GM18861 (cell line): ENCODE measurements around the gene DENND5B.
A peak's percentile ranks its signal among the peaks of the same experiment; 100 is the strongest.
"Not testable (repeated sequence)": the region's sequence is repeated elsewhere in the genome, so short reads cannot be mapped to it uniquely, and the experiment has no call there.

Experiments
- ATAC-seq: cut with Tn5 transposase; IDR thresholded peaks from one replicate; pipeline ENCODE4 v1.9.1; 2021; ENCODE audit not compliant: unreplicated experiment

Gene DENND5B

DNA sequence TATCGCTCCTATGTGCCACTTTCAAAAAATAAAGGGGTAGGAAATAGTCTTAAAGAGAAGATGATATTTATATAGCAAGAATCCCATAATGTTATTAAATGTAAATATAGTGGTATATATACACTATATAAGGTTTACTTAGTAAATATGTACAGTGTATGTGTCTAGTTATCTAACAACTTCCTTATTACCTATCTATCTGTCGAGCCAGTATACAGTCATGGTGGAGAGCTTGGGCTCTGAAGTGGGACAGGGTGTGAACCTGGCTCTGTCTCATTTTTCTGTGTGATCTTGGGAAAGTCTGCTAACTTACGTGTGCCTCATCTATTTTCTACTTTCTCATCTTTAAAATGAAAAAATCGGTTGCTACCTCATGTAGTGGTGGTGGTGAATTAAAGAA, 202.2 kb downstream of the DENND5B start:
- ATAC-seq = no peak

- ATAC-seq = no peak
Measured at GRCh38 chr12:31387466-31387865, 203.5 kb downstream of the DENND5B start.

GRCh38 chr12:31387011-31387410, 203.9 kb downstream of the DENND5B start:
- no peak for ATAC-seq

- no peak for ATAC-seq
Measured at GRCh38 chr12:31386364-31386777, 204.6 kb downstream of the DENND5B start.

GRCh38 chr12:31377210-31377609, 213.7 kb downstream of the DENND5B start:
- ATAC-seq = not testable (repeated sequence)

- not testable (repeated sequence) for ATAC-seq
Measured at GRCh38 chr12:31375422-31375821, 215.5 kb downstream of the DENND5B start.

GRCh38 chr12:31371256-31371620, 219.7 kb downstream of the DENND5B start:
- no peak for ATAC-seq

DNA sequence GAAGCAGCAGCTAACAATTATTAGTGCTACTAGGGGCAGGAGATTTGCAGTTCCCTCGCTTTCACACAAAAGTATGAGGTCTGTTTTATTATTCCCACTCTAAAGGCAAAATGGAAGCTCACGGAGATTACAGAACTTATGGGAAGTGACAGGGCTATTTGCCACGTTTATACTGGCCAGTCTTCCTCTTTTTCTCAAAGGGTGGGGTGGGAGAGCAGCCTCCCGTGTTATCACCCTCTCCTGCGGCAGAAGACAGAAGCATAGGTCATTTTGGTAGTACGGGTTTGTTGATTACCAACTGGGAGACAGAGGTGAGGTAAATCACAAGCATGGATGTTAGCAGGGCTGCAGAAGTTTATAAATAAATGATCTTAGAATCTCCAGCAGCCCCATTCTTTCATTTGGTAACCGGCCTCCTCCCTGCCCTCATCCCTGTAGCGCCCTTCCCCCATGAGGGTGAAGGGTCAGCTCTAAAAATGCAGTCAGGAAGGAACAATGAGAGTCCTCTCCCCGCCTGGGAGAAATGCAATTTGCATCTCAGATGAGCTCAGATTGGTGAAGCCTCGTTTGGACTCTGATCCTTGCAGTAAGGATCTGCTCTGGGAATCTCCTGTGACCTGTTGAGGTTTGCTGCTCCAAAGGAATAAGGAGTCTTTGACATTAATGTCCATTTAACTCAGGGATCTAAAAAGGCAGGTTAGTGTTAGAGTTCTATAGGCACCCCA, 220.2 kb downstream of the DENND5B start:
- no peak for ATAC-seq

DNA sequence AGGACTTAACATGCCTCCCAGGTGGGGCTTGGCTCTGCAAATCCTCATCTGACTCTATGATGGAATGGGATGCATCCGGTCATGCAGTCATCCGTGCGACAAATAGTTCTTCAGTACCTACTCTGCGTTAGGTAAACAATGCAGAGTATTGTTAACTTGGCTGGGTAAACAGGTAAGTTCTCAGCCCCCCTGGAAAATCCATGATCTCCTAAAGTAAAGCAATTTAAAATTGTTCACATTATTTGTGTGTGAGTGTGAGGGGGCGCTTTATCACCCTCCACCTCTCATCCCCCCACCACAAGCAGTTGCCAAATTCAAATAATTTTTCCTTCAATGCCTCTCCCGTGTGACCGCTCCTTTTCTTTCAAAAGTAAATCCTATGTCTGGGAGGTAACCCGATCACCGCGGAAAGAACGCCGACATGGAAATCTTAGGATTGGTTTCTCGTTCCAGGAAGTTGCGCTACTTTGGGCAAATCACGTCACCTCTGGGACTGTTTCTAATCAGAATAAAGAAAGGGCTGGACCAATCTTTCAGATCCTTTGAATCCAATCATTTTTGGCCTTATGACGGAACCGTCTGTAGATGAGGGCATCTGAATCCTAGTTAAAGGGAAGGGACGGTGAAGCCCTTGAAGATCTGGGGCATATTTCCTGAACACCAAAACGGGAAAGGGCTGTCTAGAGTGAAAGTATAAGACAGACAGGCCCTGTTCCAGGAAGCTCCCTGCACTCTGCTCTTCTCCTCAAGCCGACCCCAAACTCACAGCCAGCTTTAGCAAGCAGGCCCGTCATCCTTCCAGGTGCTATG, 221.0 kb downstream of the DENND5B start:
- no peak for ATAC-seq

- no peak for ATAC-seq
Measured at GRCh38 chr12:31368666-31369361, 222.1 kb downstream of the DENND5B start.

DNA sequence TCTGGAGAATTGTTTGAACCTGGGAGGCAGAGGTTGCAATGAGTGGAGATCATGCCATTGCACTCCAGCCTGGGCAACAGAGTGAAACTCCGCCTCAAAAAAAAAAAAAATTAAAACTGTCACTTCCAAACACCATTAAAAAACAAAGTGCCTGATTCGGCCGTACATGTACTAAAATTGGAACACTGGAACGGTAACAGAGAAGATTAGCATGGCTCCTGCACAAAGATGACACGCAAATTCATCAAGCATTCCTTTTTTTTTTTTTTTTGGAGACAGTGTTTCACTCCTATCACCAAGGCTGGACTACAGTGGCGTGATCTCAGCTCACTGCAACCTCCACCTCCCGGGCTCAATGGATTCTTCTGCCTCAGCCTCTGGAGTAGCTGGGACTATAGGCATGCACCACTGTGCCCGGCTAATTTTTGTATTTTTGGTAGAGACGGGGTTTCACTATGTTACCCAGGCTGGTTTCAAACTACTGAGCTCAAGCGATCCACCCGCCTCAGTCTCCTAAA, 224.8 kb downstream of the DENND5B start:
- no peak for ATAC-seq

DNA sequence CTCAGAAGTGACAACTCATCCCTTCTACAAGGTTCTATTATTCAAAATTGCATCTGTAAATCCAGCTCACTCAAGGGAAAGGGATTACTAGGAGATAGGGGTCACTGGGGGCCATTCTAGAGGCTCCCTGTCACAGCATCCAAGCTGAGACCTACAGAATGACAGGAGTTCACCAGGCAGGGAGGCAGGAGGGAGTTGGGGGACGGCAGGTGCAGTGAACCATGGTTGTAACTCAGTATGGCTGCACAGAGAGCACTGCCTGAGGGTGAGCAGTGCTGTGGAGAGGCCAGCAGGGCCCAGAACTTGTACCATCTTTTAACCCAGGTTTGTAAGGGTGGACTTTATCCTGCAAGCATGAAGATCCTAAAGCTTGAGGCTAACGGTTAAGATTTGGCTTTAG, 227.1 kb downstream of the DENND5B start:
- no peak for ATAC-seq

DNA sequence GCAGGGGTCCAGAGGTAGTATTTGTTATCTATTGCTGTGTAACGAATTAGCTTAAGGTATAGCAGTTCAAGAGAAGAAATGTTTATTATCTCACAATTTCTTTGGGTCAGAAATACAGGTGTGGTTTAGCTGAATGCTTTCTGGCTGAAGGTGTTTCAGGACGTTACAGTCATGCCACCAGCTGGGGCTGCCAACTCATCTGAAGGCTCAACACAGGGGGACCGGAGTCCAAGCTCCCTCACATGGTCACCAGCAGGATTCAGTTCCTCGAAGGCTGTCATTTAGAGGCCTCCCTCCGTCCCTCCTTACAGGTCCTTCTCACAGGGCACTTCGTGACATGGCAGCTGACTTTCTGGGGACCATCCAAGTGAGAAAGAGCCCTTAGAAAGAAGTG, 227.5 kb downstream of the DENND5B start:
- ATAC-seq = peak; percentile 7

GRCh38 chr12:31362759-31363415, 228.0 kb downstream of the DENND5B start:
- ATAC-seq = peak; percentile 73

DNA sequence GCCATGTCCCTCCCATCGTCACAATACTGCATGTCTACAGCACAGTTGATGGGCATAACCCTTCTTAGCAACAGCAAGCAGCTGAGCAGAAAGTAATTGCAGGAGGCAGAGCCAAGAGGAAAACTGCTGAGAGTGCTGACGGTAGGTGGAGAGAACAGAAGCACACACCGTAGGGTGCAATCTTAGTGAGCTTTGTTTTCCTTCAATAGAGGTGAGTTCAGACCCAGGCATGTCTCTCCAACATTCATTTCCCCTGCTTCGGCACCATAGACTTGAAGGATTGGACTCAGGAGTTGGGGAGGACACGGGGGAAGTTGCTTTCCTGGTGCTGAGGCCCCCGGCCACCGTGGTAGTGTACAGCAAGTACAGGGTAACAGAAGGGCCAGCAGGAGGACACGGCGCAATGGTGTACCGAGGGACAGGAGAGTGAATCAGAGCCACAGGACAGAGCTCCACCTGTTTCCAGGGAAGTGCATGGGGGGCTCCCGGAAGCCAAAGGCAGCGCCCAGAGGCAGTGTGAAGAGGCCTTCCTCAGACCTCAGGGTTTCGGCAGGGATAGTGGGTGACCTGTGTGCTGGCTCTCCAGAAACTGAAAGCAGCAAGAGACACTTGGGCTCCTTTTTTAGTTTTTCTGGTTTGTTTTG, 228.7 kb downstream of the DENND5B start:
- ATAC-seq = peak; percentile 38

- no peak for ATAC-seq
Measured at GRCh38 chr12:31361730-31362114, 229.2 kb downstream of the DENND5B start.

DNA sequence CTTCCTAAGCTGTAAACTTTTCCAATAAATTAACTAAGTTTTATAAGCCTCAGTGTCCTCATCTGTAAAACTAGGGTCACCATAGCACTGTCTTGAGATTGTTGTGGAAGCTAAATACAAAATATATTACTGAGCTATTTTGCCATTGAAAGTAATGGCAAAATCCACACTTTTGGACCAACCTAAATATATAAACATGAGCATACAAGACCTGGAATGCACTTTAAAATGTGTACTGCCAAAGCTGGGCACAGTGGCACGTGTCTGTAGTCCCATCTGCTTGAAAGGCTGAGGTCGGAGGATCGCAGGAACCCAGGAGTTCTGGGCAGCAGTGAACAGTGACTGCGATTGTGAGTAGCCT, 235.2 kb downstream of the DENND5B start:
- ATAC-seq = no peak

DNA sequence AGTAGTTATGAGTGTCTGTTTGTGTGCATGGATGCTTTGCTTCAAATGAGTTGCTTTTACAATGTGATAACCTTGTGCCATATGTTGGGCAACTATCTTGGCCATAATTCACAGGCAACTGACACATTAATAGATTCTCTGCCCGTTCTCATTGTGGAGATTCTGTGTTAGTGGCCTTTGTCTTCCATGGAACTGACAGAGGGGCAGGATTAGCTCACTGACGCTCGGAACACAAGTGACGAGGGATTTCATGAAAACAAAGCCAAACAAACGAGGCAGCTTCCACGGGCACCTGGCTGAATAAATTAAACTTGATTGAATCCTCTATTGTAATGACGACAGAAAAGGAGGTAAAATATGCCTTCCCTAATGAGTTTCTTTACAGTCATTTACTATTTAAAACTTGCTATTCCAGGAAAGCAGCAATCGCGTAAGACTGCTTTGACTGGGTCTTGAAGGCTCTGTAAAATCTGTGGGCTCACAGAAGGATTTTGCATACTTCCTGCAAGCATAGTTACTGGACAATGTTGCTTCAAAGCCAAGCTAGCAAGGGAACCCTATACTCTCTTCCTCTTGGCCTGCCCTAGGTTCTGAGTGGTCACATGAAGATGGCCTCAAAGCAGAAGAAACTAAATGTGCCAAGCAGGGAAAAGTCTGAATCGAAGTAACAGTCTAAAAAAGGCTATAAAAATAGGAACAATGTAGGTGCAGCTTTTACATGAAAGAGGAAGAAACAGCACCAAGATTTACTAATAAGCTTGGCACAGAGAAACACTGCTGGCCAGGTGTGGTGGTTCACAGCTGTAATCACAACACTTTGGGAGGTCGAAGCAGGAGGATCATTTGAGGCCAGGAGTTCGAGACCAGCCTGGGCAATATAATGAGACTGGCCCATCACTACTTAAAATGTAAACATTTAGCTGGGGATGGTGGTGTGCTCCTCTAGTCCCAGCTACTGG, 236.9 kb downstream of the DENND5B start:
- no peak for ATAC-seq

DNA sequence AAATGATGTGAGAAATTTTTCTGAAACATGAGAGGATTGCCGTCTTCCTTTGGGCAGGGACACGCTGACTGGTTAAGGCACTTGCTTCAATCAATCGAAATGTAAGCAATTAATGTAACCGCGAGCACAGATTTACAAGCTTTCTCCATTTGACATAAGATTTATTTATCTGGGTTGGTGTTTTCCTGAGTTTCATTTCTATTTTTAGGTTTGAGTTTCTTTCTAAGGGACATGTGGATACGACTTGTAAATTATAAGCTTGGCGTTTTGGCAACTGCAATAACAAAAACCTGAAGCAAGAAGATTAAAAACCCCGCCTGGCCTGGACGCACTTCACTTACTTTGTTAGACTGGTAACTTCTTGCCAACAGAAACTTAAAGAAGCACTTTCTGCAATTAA, 244.7 kb downstream of the DENND5B start:
- no peak for ATAC-seq

GRCh38 chr12:31343139-31343538, 247.8 kb downstream of the DENND5B start:
- no peak for ATAC-seq
